Endothelial cell of umbilical vein (primary cell): Measurements from ENCODE around the gene TGM6. TPM values are rescaled to one million over a fixed set of nuclear protein-coding genes. Genes with fewer than 3 reads are reported as not detected.

ENCODE experiments used
- BruUV-seq: library from RNA; stranded (reverse); fragments of 400-500 nt; replicated peaks from 2 replicates; lab custom pipeline; 2021; lab: Mats Ljungman, UMichigan
- CTCF ChIA-PET: fragments of 300-600, 350-600 bp; sonication (Branson Sonifier 250); formaldehyde crosslinking; loops from one replicate; lab custom pipeline; 2021; ENCODE audit warnings: antibody characterized with exemption, inconsistent platforms; lab: Charles Lee
- POLR2A ChIA-PET: fragments of 300-600, 350-600 bp; sonication (Branson Sonifier 250); formaldehyde crosslinking; loops from one replicate; lab custom pipeline; 2021; ENCODE audit warnings: antibody characterized with exemption, inconsistent platforms; lab: Charles Lee
- DNase-seq: peaks from one replicate; pipeline ENCODE4 v3.0.0-alpha.2; 2011; ENCODE audit warnings: low read depth, low spot score
- FAIRE-seq: peaks from 2 replicates; lab custom pipeline; 2011; peaks lifted over from hg19 to GRCh38; lab: Jason Lieb, UNC
- H2AFZ ChIP-seq: 2 replicates; pipeline ENCODE4 v1.6.0; 2012; ENCODE audit warnings: low read depth, low read length, control low read depth, inconsistent platforms
- H3K27ac ChIP-seq: 2 replicates; pipeline ENCODE4 v1.5.1; 2011; ENCODE audit warnings: low read depth, mild to moderate bottlenecking, control low read depth, low read length, moderate library complexity; ENCODE audit not compliant: insufficient read depth
- H3K27me3 ChIP-seq, 2 experiments: 2 replicates each; pipeline versions ENCODE4 v1.6.0 to v1.6.1; 2011; ENCODE audit warnings: low read length in 2 of 2, mixed read lengths in 1 of 2; ENCODE audit not compliant: control insufficient read depth in 2 of 2, insufficient read depth in 2 of 2
- H3K36me3 ChIP-seq, 2 experiments: 2 replicates in 1 of 2; 3 replicates in 1 of 2; pipeline ENCODE4 v1.5.1; 2011; ENCODE audit warnings: low read length in 2 of 2, mild to moderate bottlenecking in 1 of 2, moderate library complexity in 1 of 2; ENCODE audit not compliant: control insufficient read depth in 2 of 2, insufficient read depth in 2 of 2; ENCODE audit errors: extremely low read depth in 1 of 2
- H3K4me1 ChIP-seq: 3 replicates; pipeline ENCODE4 v1.5.1; 2011; ENCODE audit warnings: mild to moderate bottlenecking, low read length; ENCODE audit not compliant: control insufficient read depth, insufficient read depth; ENCODE audit errors: extremely low read depth
- H3K4me2 ChIP-seq: 2 replicates; pipeline ENCODE4 v1.6.1; 2011; ENCODE audit warnings: low read length, control low read depth, mixed read lengths; ENCODE audit not compliant: insufficient read depth
- H3K4me3 ChIP-seq, 3 experiments: fragments of 200-600 bp in 1 of 3; sonication (generic), shearing (Covaris generic) in 1 of 3; replicated peaks in 1 of 3; 2 replicates each; pipeline ENCODE4 v1.5.1; 2011 to 2016; ENCODE audit warnings: control low read depth in 3 of 3, low read length in 3 of 3, mild to moderate bottlenecking in 2 of 3, inconsistent platforms in 1 of 3, low read depth in 1 of 3, moderate library complexity in 1 of 3; ENCODE audit not compliant: insufficient read depth in 1 of 3
- H3K79me2 ChIP-seq: 2 replicates; pipeline ENCODE4 v1.6.0; 2012; ENCODE audit warnings: low read length, inconsistent platforms; ENCODE audit not compliant: control insufficient read depth, insufficient read depth
- H3K9ac ChIP-seq: replicated peaks from 2 replicates; pipeline ENCODE3; 2011; ENCODE audit warnings: low read length, control low read depth; ENCODE audit not compliant: insufficient read depth; ENCODE audit errors: extremely low read depth
- H3K9me1 ChIP-seq: replicated peaks from 3 replicates; pipeline ENCODE4 v1.6.0; 2011; ENCODE audit warnings: mild to moderate bottlenecking, low read length; ENCODE audit not compliant: control insufficient read depth, insufficient read depth; ENCODE audit errors: extremely low read depth
- H3K9me3 ChIP-seq: replicated peaks from 2 replicates; pipeline ENCODE4 v1.5.1; 2012; ENCODE audit warnings: low read length, inconsistent platforms; ENCODE audit not compliant: control insufficient read depth, insufficient read depth
- H4K20me1 ChIP-seq: replicated peaks from 2 replicates; pipeline ENCODE3; 2011; ENCODE audit warnings: mild to moderate bottlenecking, low read length; ENCODE audit not compliant: control insufficient read depth, insufficient read depth; ENCODE audit errors: extremely low read depth
- CTCF ChIP-seq, 2 donors: IDR thresholded peaks; 1 replicate in 1 of 2; 2 replicates in 1 of 2; pipeline ENCODE4 v1.5.1; 2011; ENCODE audit warnings: low read length in 2 of 2, mild to moderate bottlenecking in 2 of 2, moderate library complexity in 2 of 2, control low read depth in 1 of 2, inconsistent platforms in 1 of 2, low read depth in 1 of 2; ENCODE audit not compliant: insufficient read depth in 1 of 2; ENCODE audit errors: extremely low read depth in 1 of 2
- EZH2 ChIP-seq: IDR thresholded peaks from 2 replicates; pipeline ENCODE4 v1.6.1; 2012; ENCODE audit warnings: borderline replicate concordance, low read depth, mild to moderate bottlenecking, moderate library complexity, low read length, inconsistent platforms; ENCODE audit not compliant: severe bottlenecking
- FOS ChIP-seq: IDR thresholded peaks from 2 replicates; pipeline ENCODE4 v1.6.1; 2011; ENCODE audit warnings: mild to moderate bottlenecking, low read length, moderate library complexity, borderline replicate concordance; ENCODE audit not compliant: insufficient read depth
- GATA2 ChIP-seq: IDR thresholded peaks from 2 replicates; pipeline ENCODE4 v1.7.0; 2011; ENCODE audit warnings: low read depth, mild to moderate bottlenecking, moderate library complexity, mixed read lengths, low read length; ENCODE audit not compliant: insufficient read length, insufficient read depth
- JUN ChIP-seq: IDR thresholded peaks from 2 replicates; pipeline ENCODE4 v1.6.1; 2011; ENCODE audit warnings: borderline replicate concordance, low read depth; ENCODE audit not compliant: insufficient read length, insufficient read depth
- MAX ChIP-seq: IDR thresholded peaks from 2 replicates; pipeline ENCODE4 v1.6.1; 2011; ENCODE audit not compliant: insufficient read depth, insufficient read length
- MYC ChIP-seq: IDR thresholded peaks from one replicate; pipeline ENCODE4 v1.6.1; 2011; ENCODE audit warnings: mild to moderate bottlenecking, low read depth, low read length
- POLR2A ChIP-seq: IDR thresholded peaks from 2 replicates; pipeline ENCODE4 v1.6.1; 2012; ENCODE audit warnings: low read depth, mild to moderate bottlenecking, control low read depth, low read length
- POLR2AphosphoS5 ChIP-seq: IDR thresholded peaks from 2 replicates; pipeline ENCODE4 v1.6.1; 2012; ENCODE audit warnings: low read depth, mild to moderate bottlenecking, control low read depth, low read length, moderate library complexity; ENCODE audit not compliant: insufficient read depth
- dilution Hi-C: fragments of 300-500 bp; cut with MboI; formaldehyde crosslinking; loops from one replicate; pipeline ENCODE4 v1.15.0; 2019; ENCODE audit warnings: low sequenced_read_pairs; ENCODE audit not compliant: extremely low pct_ligation_motif_present
- intact Hi-C: fragments of 100-400 bp; cut with micrococcal nuclease; formaldehyde crosslinking; loops from one replicate; pipeline ENCODE4 v1.10.0; 2022
- polyA plus RNA-seq, 4 experiments: library from polyadenylated mRNA; depleted of rRNA in 3 of 4; stranded (reverse) in 3 of 4; unstranded in 1 of 4; fragments of >200 nt; gene quantifications; 2 replicates each; pipeline versions ENCODE4 v1.2.1 to v1.2.3, GENCODE V29; 2011 to 2012; ENCODE audit warnings: missing spikeins in 1 of 4
- total RNA-seq: library from RNA; stranded (reverse); gene quantifications from 2 replicates; pipeline ENCODE4 v1.2.3, GENCODE V29; 2021

The TGM6 gene
- total and polyA plus RNA-seq, 2 donors (not counting 3 experiments of a cell fraction or from before 2014, with no cell fraction given) = not detected

- H4K20me1 ChIP-seq = no peaks in the 10 kb centered on the region
- H3K27ac ChIP-seq = no peak overlapping the region
- intact Hi-C loops = no loop called here
- no peak overlapping the region for H3K4me2 ChIP-seq
- no peak overlapping the region for H3K4me3 ChIP-seq
- no peak overlapping the region for H2AFZ ChIP-seq
- no peak for TF ChIP-seq MYC
- TF ChIP-seq CTCF (IDR thresholded peaks at IDR 0.05; ENCODE audit: extremely low read depth in 1 of 2, insufficient read depth in 1 of 2, low read depth in 1 of 2, low read length in 2 of 2) = no peak
- TF ChIP-seq FOS = peak; percentile 10
- CTCF ChIA-PET = interaction anchor here (1.2 to 2.2 kb wide), 4 partner anchors 11 to 23 kb away, joined by 4 to 5 read pairs (median 5); no protein-coding TSS in a partner anchor
- H3K9ac ChIP-seq = no peak overlapping the region
- BruUV-seq = no TSS peak
- H3K36me3 ChIP-seq = no peaks in the 10 kb centered on the region
- H3K9me1 ChIP-seq = no peaks in the 10 kb centered on the region
- H3K79me2 ChIP-seq = no peaks in the 10 kb centered on the region
- H3K9me3 ChIP-seq = no peaks in the 10 kb centered on the region
- DNase-seq (peak; percentile 53), FAIRE-seq (no peak)
- POLR2A ChIA-PET = no interaction called here
- no peaks in the 10 kb centered on the region for H3K4me1 ChIP-seq
- peaks cover 4 to 11% of the 10 kb centered on the region in 2 experiments for H3K27me3 ChIP-seq
- dilution Hi-C loops = no loop called here
Measured at GRCh38 chr20:2364044-2364443, 16.7 kb upstream of the TGM6 start.

- Histone ChIP-seq H3K27ac (no peak overlapping the region), H3K4me2 (no peak overlapping the region), H3K79me2 (no peaks in the 10 kb centered on the region), H3K9me1 (no peaks in the 10 kb centered on the region), H3K27me3 (peaks cover 4 to 11% of the 10 kb centered on the region in 2 experiments), H2AFZ (no peak overlapping the region), H3K9ac (no peak overlapping the region), H4K20me1 (no peaks in the 10 kb centered on the region), H3K4me3 (no peak overlapping the region), H3K9me3 (no peaks in the 10 kb centered on the region), H3K36me3 (no peaks in the 10 kb centered on the region), H3K4me1 (no peaks in the 10 kb centered on the region)
- TF ChIP-seq CTCF (IDR thresholded peaks at IDR 0.05; ENCODE audit: extremely low read depth in 1 of 2, insufficient read depth in 1 of 2, low read depth in 1 of 2, low read length in 2 of 2) (no peak), POLR2A (no peak), MYC (no peak), EZH2 (no peak), POLR2AphosphoS5 (no peak), JUN (no peak), GATA2 (no peak), MAX (no peak), FOS (no peak)
- BruUV-seq = no TSS peak
- intact Hi-C loops = no loop called here
- ChIA-PET CTCF (no interaction called here), POLR2A (no interaction called here)
- FAIRE-seq (no peak), DNase-seq (no peak)
- dilution Hi-C loops = no loop called here
Measured at GRCh38 chr20:2365091-2365490, 15.6 kb upstream of the TGM6 start.
